Measurements from ENCODE around the gene LSP1. TPM values are rescaled to one million over a fixed set of nuclear protein-coding genes. Genes with fewer than 3 reads are reported as not detected.

Gene LSP1
- total and polyA plus RNA-seq, 2 of the 13 experiments (the other 11 are each of a cell fraction or from before 2014, with no cell fraction given), result 0.59 to 1.00 TPM

- in situ Hi-C loops (cut with HindIII; ENCODE audit: extremely low pct_ligation_motif_present, low pct_unique_long_range_greater_than_20kb) (no loop called here), intact Hi-C loops (cut with micrococcal nuclease; ENCODE audit: unreplicated experiment) (no loop called here)
- DNase-seq (ENCODE audit: low spot score) (no peak), ATAC-seq (no peak), FAIRE-seq (no peak)
- no peaks in the 10 kb centered on the region for H4K20me1 ChIP-seq (ENCODE audit: insufficient read depth, low read length)
- no peak for TF ChIP-seq PRMT3 (CRISPR knock-in tag; IDR thresholded peaks at IDR 0.05; ENCODE audit: borderline replicate concordance, low read depth)
- TF ChIP-seq RBAK (CRISPR knock-in tag; IDR thresholded peaks at IDR 0.05), result no peak
- TF ChIP-seq GZF1 (CRISPR knock-in tag; IDR thresholded peaks at IDR 0.05), result no peak
- no peak for TF ChIP-seq DMAP1 (CRISPR knock-in tag; IDR thresholded peaks at IDR 0.05)
- no peak for TF ChIP-seq TCF12 (IDR thresholded peaks at IDR 0.05)
- TF ChIP-seq TCF12 (CRISPR knock-in tag; IDR thresholded peaks at IDR 0.05), result no peak
- no peak for TF ChIP-seq NFIB (CRISPR knock-in tag; IDR thresholded peaks at IDR 0.05; ENCODE audit: borderline replicate concordance)
- TF ChIP-seq STAG1 (CRISPR knock-in tag; IDR thresholded peaks at IDR 0.05), result peak; percentile 47
- no peak for TF ChIP-seq ZNF451 (CRISPR knock-in tag; IDR thresholded peaks at IDR 0.05)
- peak; percentile 49 for TF ChIP-seq CTCF (CRISPR knock-in tag; IDR thresholded peaks at IDR 0.05)
- no peak for TF ChIP-seq ZNF704 (CRISPR knock-in tag; IDR thresholded peaks at IDR 0.05; ENCODE audit: borderline replicate concordance)
- no peak for TF ChIP-seq TSC22D2 (CRISPR knock-in tag; IDR thresholded peaks at IDR 0.05; ENCODE audit: borderline replicate concordance)
- CTCF ChIA-PET (ENCODE audit: low intra/inter-chr PET ratio, low total read pairs), result no interaction called here
- WGBS (ENCODE audit: low lambda C conversion rate), result 50% methylated on average over 1 of the region's 26 CpGs
- peaks cover 25 to 76% of the 10 kb centered on the region in 2 experiments for H3K27me3 ChIP-seq (ENCODE audit: control insufficient read depth in 1 of 2, insufficient read depth in 2 of 2, low read length in 2 of 2)
- no peaks in the 10 kb centered on the region for H3K79me2 ChIP-seq (ENCODE audit: insufficient read depth, low read length)
- POLR2A ChIA-PET, result interaction anchor here (0.5 kb wide), 1 partner anchor 318 kb away, joined by 3 read pairs; no protein-coding TSS in a partner anchor
- H3K36me3 ChIP-seq (replicated peaks in 1 of 2; ENCODE audit: control insufficient read depth in 1 of 2, insufficient read depth in 2 of 2, low read length in 2 of 2), result no peaks in the 10 kb centered on the region
- H3K9ac ChIP-seq (ENCODE audit: insufficient read depth, low read depth, low read length), result no peak overlapping the region
- no peak overlapping the region for H3K4me3 ChIP-seq (replicated peaks in 1 of 3; ENCODE audit: insufficient read depth in 1 of 3, low read depth in 2 of 3, low read length in 3 of 3)
- H2AFZ ChIP-seq (ENCODE audit: low read length), result no peak overlapping the region
- no peak overlapping the region for H3K4me2 ChIP-seq (ENCODE audit: low read depth, low read length)
- H3K27ac ChIP-seq (ENCODE audit: extremely low read length, insufficient read depth, low read length), result no peak overlapping the region
- no TSS peak for BruUV-seq (replicated peaks)
- H3K4me1 ChIP-seq (ENCODE audit: insufficient read depth, low read length), result no peaks in the 10 kb centered on the region
- H3K9me3 ChIP-seq (ENCODE audit: low read length), result no peaks in the 10 kb centered on the region
Measured at GRCh38 chr11:1854949-1855885, 2.3 kb downstream of the LSP1 start.

Measured in HepG2 (cell line).